GM12873 (cell line): ENCODE measurements around the gene LRIG2.

Source experiments
- TF ChIP-seq, protein P1 (sequence below): IDR thresholded peaks from 2 replicates; pipeline ENCODE4 v1.5.1; 2012; ENCODE audit warnings: low read depth, mild to moderate bottlenecking, moderate library complexity, low read length, control low read depth; ENCODE audit not compliant: insufficient read depth; ENCODE audit errors: missing control alignments

Gene LRIG2

GRCh38 chr1:113074237-113074636 is 1.2 kb downstream of the LRIG2 start:
- TF ChIP-seq, protein P1, sequence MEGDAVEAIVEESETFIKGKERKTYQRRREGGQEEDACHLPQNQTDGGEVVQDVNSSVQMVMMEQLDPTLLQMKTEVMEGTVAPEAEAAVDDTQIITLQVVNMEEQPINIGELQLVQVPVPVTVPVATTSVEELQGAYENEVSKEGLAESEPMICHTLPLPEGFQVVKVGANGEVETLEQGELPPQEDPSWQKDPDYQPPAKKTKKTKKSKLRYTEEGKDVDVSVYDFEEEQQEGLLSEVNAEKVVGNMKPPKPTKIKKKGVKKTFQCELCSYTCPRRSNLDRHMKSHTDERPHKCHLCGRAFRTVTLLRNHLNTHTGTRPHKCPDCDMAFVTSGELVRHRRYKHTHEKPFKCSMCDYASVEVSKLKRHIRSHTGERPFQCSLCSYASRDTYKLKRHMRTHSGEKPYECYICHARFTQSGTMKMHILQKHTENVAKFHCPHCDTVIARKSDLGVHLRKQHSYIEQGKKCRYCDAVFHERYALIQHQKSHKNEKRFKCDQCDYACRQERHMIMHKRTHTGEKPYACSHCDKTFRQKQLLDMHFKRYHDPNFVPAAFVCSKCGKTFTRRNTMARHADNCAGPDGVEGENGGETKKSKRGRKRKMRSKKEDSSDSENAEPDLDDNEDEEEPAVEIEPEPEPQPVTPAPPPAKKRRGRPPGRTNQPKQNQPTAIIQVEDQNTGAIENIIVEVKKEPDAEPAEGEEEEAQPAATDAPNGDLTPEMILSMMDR, result no peak

DNA sequence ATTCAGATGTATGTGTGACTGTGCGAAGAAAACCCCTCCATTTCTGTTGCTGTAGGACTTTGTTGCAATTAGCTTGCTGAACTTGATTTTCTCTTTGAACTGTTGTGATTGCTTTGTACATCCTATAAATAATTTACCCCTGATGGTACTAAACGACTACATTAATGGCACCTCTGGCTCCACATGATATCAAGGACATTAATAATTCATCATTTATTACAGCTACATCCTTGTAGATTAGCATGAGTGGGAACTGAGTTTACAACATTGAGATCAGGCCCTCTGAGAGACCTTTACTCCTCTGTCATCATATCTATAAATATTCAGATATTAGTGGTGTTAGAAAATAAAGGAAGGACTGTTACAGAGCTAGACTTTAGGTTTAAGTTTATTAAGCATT is 13.5 kb downstream of the LRIG2 start:
- TF ChIP-seq, protein P1, result no peak

DNA sequence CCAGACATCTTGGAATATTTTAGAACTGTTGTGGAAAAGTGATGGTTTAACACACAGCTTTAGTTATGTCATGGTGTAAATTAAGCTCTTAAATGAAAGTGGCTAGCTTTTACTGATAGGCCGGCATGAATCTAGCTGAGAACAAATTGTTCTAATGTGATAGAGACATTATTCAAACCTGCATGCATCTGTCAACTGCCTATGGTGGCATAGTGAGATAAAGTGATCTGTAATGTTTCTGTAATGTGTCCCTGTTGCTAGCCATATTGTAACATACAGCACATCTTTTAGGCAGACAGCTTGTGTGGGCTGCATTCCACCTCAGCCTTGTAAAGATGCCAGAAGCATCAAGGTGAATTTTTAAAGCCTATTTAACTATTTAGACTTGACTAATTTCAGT is 16.0 kb downstream of the LRIG2 start:
- TF ChIP-seq, protein P1, result no peak

GRCh38 chr1:113090051-113090450 is 17.1 kb downstream of the LRIG2 start:
- TF ChIP-seq, protein P1, result no peak

DNA sequence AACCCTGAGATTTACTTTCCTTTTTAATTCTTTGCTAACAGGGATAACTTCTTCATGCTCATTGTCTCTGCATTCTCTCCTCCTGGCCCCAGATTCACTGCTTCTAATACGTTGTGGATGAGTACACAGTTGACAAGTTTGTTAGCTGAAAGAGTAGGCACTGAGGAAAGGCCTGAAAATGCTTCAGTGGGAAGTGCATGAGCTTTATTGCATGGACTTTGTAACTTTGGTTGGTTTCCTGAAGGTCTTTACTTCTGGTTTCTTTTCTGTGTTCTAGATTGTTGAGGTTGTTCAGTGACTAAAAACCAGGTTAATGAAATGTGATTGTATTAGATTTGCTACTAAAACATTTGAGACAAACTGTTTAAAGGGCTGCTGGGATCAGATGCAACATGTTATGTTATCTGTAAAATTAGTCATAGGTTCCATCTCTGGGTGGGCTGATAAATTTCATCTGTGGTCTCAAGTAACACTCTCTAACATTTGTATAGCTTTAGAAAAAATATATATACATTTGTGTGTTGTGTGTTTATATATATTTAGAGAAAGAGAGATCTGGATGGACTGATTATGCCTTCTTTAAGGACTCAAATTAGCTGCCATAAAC is 19.1 kb downstream of the LRIG2 start:
- TF ChIP-seq, protein P1, result no peak

DNA sequence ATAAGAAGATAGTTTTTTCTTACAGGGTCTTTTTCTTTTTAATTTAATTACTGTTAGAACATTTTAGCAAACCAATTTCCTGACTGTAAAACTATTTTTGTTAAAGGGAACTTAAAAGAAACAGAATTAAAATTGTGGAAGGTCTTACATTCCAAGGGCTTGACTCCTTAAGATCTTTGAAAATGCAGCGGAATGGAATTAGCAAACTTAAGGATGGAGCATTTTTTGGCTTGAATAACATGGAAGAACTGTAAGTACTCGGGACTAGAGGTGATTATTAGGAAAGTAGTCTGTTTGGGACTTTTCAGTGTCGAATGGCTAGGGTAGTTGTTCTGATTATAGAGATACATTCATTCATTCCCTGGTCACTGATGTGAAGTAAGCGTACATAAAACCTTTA is 21.5 kb downstream of the LRIG2 start:
- TF ChIP-seq, protein P1, result no peak

DNA sequence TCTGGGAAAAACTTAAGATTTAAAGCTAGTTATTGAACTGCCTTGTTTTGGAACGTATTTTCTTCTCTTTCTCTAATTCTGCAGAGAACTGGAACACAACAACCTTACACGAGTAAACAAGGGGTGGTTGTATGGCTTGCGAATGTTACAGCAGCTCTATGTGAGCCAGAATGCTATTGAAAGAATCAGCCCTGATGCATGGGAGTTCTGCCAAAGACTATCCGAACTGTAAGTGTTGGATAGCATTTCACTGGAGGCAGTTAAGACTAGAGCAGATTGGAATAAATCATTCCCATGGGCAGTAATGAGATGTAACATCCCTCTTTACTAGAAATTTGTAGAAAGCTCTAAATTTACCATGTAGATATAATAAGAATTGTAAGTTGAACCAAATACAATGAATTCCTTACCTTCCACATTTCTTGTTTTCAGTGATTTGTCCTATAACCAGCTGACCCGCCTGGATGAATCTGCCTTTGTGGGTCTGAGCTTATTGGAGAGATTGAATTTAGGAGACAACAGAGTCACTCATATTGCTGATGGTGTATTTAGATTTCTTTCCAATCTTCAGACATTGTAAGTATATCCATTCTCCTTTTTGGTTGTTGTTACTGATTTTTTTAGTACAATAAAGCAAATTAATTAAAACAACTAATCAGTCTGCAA is 22.9 kb downstream of the LRIG2 start:
- TF ChIP-seq, protein P1, result no peak
